Hepatocyte (in vitro differentiated cells): ENCODE results near the gene CD2. TPM values are rescaled to one million over a fixed set of nuclear protein-coding genes. Genes with fewer than 3 reads are reported as not detected.
A peak's percentile ranks its signal among the peaks of the same experiment; 100 is the strongest.

Experiments
- DNase-seq: peaks from one replicate; pipeline ENCODE4 v3.0.0-alpha.2; 2016; ENCODE audit warnings: low spot score
- H2AFZ ChIP-seq: fragments of 200-600 bp; sonication (generic); 2 replicates; pipeline ENCODE4 v1.6.0; 2016; ENCODE audit warnings: antibody characterized with exemption, mild to moderate bottlenecking
- H3K27ac ChIP-seq: fragments of 200-600 bp; sonication (generic); 2 replicates; pipeline ENCODE4 v1.5.1; 2016; ENCODE audit warnings: mild to moderate bottlenecking
- H3K27me3 ChIP-seq: fragments of 200-600 bp; sonication (generic); 2 replicates; pipeline ENCODE4 v1.6.1; 2016
- H3K36me3 ChIP-seq: fragments of 200-600 bp; sonication (generic); replicated peaks from 2 replicates; pipeline ENCODE4 v1.5.1; 2016; ENCODE audit warnings: low read depth; ENCODE audit not compliant: insufficient read depth
- H3K4me1 ChIP-seq: fragments of 200-600 bp; sonication (generic); 2 replicates; pipeline ENCODE4 v1.5.1; 2016; ENCODE audit warnings: mild to moderate bottlenecking, moderate library complexity; ENCODE audit not compliant: insufficient read depth
- H3K4me2 ChIP-seq: fragments of 200-600 bp; sonication (generic); 2 replicates; pipeline ENCODE4 v1.6.0; 2016
- H3K4me3 ChIP-seq: fragments of 200-600 bp; sonication (generic); 2 replicates; pipeline ENCODE4 v1.5.1; 2016; ENCODE audit warnings: mild to moderate bottlenecking
- H3K79me2 ChIP-seq: fragments of 200-600 bp; sonication (generic); 2 replicates; pipeline ENCODE4 v1.6.0; 2017; ENCODE audit warnings: mild to moderate bottlenecking
- H3K9me2 ChIP-seq: fragments of 200-600 bp; sonication (generic); replicated peaks from 2 replicates; pipeline ENCODE4 v1.6.0; 2017; ENCODE audit warnings: mild to moderate bottlenecking; ENCODE audit not compliant: insufficient read depth
- H3K9me3 ChIP-seq: fragments of 200-600 bp; sonication (generic); 2 replicates; pipeline ENCODE4 v1.5.1; 2016; ENCODE audit warnings: low read depth, mild to moderate bottlenecking
- H4K20me1 ChIP-seq: fragments of 200-600 bp; sonication (generic); 2 replicates; pipeline ENCODE4 v1.6.0; 2016; ENCODE audit warnings: mild to moderate bottlenecking; ENCODE audit not compliant: insufficient read depth, poor library complexity, severe bottlenecking
- EZH2 ChIP-seq: fragments of 200-600 bp; sonication (generic); IDR thresholded peaks from 2 replicates; pipeline ENCODE4 v1.6.1; 2016; ENCODE audit warnings: antibody characterized with exemption, mild to moderate bottlenecking, borderline replicate concordance
- EZH2phosphoT487 ChIP-seq: fragments of 200-600 bp; sonication (generic); IDR thresholded peaks from one replicate; pipeline ENCODE4 v1.6.1; 2018; ENCODE audit warnings: antibody characterized with exemption, mild to moderate bottlenecking, low read depth, moderate library complexity; ENCODE audit not compliant: unreplicated experiment, severe bottlenecking
- WGBS: methylation state at CpG from one replicate; pipeline ENCODE4 v1.1.6; 2016; ENCODE audit warnings: low lambda C conversion rate; ENCODE audit errors: missing lambda C conversion rate; 5-methylcytosine and 5-hydroxymethylcytosine counted together
- polyA plus RNA-seq: library from polyadenylated mRNA; unstranded; fragments of >200 nt; fragmentation: Nextera tagmentation; extraction: Ambion mirVana; gene quantifications from 2 replicates; pipeline ENCODE4 v1.2.1, GENCODE V29; 2016
- total RNA-seq: library from RNA; depleted of rRNA; stranded (reverse); fragments of >200 nt; gene quantifications from 2 replicates; pipeline ENCODE4 v1.2.3, GENCODE V29; 2014
- TF ChIP-seq, protein P1 (sequence below): fragments of 200-600 bp; sonication (generic); IDR thresholded peaks from 2 replicates; pipeline ENCODE4 v1.5.1; 2016; ENCODE audit warnings: antibody characterized with exemption, mild to moderate bottlenecking; ENCODE audit not compliant: poor library complexity

Gene CD2
- total and polyA plus RNA-seq, 2 experiments from 2014 or later = 0.08 to 0.13 TPM

- no peaks in the 10 kb centered on the region for H3K79me2 ChIP-seq
- no peak overlapping the region for H2AFZ ChIP-seq
- H3K36me3 ChIP-seq = no peaks in the 10 kb centered on the region
- H3K9me3 ChIP-seq = no peaks in the 10 kb centered on the region
- H3K27ac ChIP-seq = peak overlapping the region; percentile 21
- no peak overlapping the region for H3K4me3 ChIP-seq
- H3K9me2 ChIP-seq = no peaks in the 10 kb centered on the region
- no peaks in the 10 kb centered on the region for H4K20me1 ChIP-seq
- no peaks in the 10 kb centered on the region for H3K27me3 ChIP-seq
- 82% methylated on average over 2 of the region's 2 CpGs for WGBS
- H3K4me2 ChIP-seq = no peak overlapping the region
- TF ChIP-seq EZH2phosphoT487 (no peak), EZH2 (no peak)
- TF ChIP-seq, protein P1, sequence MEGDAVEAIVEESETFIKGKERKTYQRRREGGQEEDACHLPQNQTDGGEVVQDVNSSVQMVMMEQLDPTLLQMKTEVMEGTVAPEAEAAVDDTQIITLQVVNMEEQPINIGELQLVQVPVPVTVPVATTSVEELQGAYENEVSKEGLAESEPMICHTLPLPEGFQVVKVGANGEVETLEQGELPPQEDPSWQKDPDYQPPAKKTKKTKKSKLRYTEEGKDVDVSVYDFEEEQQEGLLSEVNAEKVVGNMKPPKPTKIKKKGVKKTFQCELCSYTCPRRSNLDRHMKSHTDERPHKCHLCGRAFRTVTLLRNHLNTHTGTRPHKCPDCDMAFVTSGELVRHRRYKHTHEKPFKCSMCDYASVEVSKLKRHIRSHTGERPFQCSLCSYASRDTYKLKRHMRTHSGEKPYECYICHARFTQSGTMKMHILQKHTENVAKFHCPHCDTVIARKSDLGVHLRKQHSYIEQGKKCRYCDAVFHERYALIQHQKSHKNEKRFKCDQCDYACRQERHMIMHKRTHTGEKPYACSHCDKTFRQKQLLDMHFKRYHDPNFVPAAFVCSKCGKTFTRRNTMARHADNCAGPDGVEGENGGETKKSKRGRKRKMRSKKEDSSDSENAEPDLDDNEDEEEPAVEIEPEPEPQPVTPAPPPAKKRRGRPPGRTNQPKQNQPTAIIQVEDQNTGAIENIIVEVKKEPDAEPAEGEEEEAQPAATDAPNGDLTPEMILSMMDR = no peak
- H3K4me1 ChIP-seq = peaks cover 16% of the 10 kb centered on the region
- no peak for DNase-seq
These were observed 42.9 kb upstream of the CD2 start for GRCh38 chr1:116711263-116711840.

DNA sequence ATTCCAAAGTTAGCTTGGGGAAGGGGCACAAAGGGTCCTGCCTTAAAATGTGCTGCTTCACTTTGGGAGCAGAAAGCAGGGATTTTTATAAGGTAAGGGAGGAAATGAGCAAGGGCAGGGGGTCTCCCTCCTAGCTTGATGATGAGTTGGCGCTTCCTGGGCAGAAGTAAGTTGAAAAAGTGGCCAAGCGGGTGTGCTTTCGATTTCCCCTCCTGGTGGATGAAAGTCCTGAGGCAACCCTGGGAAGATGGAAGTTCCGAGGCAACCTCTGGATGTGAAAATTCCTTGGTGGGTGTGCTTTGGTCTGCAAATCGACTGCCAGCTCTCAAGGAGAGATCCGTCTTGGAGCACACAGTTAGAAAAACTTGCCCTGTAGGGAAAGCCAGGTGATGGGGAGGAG lies 41.7 kb upstream of the CD2 start:
- Histone ChIP-seq H3K27me3 (no peaks in the 10 kb centered on the region), H3K36me3 (no peaks in the 10 kb centered on the region), H3K4me3 (no peak overlapping the region), H3K79me2 (no peaks in the 10 kb centered on the region), H3K9me2 (no peaks in the 10 kb centered on the region), H3K4me1 (peaks cover 16% of the 10 kb centered on the region), H3K27ac (no peak overlapping the region), H3K4me2 (no peak overlapping the region), H4K20me1 (no peaks in the 10 kb centered on the region), H2AFZ (no peak overlapping the region), H3K9me3 (no peaks in the 10 kb centered on the region)
- no peak for DNase-seq
- WGBS = 60% methylated on average over 6 of the region's 6 CpGs
- TF ChIP-seq EZH2phosphoT487 (no peak), EZH2 (no peak)
- TF ChIP-seq, protein P1 = no peak

DNA sequence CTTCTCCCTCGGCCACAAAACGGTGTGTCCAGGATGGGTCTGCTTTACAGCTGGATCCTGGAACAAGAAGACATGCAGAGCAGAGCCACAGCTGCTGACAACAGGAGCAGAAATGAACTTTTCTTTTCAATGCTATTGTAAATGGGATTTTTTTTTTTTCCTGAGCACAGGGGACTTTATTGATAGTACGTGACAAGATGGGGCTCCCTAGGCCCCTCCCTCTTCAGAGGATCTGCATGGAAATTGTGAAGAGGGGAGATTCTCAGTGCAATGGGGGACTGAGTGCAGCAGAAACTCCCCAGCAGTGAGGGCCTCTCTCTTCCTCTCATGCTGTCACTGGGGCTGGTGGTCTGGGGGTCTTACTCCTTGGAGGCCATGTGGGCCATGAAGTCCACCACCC lies 40.8 kb upstream of the CD2 start:
- Histone ChIP-seq H2AFZ (no peak overlapping the region), H3K79me2 (no peaks in the 10 kb centered on the region), H3K27ac (no peak overlapping the region), H3K9me2 (no peaks in the 10 kb centered on the region), H3K4me1 (peaks cover 16% of the 10 kb centered on the region), H4K20me1 (no peaks in the 10 kb centered on the region), H3K4me3 (no peak overlapping the region), H3K27me3 (no peaks in the 10 kb centered on the region), H3K9me3 (no peaks in the 10 kb centered on the region), H3K36me3 (no peaks in the 10 kb centered on the region), H3K4me2 (no peak overlapping the region)
- WGBS = 95% methylated on average over 3 of the region's 3 CpGs
- TF ChIP-seq EZH2phosphoT487 = no peak
- TF ChIP-seq, protein P1 = no peak
- no peak for TF ChIP-seq EZH2
- no peak for DNase-seq
